IPS-NIHi11 (cell line): Measurements from ENCODE around the gene NUP93.
A peak's percentile ranks its signal among the peaks of the same experiment; 100 is the strongest.

Source experiments
- DNase-seq: peaks from one replicate; pipeline ENCODE4 v3.0.0; 2012; ENCODE audit warnings: mixed read lengths, low spot score

The NUP93 gene

GRCh38 chr16:56729735-56730662 lies at the start of gene NUP93:
Gene NUP93, plus strand, starts transcription at chr16:56730129. Its CDS starts 18,119 bp downstream, at chr16:56748248.
- DNase-seq, result peak; percentile 95

GRCh38 chr16:56681939-56682702 lies 47.8 kb upstream of the NUP93 start, which contains the start of gene MT1X:
Gene MT1X, plus strand, starts transcription at chr16:56682470. Its CDS starts 71 bp downstream, at chr16:56682541.
- peak; percentile 88 for DNase-seq

GRCh38 chr16:56682703-56683397 lies 47.1 kb upstream of the NUP93 start:
- no peak for DNase-seq

- DNase-seq, result no peak
Observed at GRCh38 chr16:56683424-56684172, 46.3 kb upstream of the NUP93 start.

GRCh38 chr16:56684256-56684925 lies 45.5 kb upstream of the NUP93 start:
- DNase-seq, result no peak

- no peak for DNase-seq
Observed at GRCh38 chr16:56684926-56685590, 44.9 kb upstream of the NUP93 start.

- DNase-seq, result no peak
Observed at GRCh38 chr16:56686758-56687157, 43.2 kb upstream of the NUP93 start.

DNA sequence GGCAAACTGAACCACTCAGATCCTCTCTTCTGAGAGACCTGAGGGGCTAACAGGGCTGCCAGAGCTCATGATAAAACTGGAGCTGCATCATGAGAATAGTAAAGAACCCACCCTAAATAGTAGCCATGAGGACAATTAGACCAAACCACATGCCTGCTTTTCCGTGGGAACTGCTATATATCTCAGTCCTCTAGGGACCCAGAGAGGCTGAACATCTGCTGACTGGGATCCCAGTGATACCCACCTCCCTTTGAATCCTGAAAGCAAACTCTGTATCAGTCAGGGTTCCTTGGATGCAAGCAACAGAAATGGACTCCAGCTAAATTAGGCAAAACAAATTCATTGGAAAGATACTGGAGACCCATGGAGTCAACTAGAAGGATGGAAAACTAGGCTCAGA lies 41.2 kb upstream of the NUP93 start:
- no peak for DNase-seq

DNA sequence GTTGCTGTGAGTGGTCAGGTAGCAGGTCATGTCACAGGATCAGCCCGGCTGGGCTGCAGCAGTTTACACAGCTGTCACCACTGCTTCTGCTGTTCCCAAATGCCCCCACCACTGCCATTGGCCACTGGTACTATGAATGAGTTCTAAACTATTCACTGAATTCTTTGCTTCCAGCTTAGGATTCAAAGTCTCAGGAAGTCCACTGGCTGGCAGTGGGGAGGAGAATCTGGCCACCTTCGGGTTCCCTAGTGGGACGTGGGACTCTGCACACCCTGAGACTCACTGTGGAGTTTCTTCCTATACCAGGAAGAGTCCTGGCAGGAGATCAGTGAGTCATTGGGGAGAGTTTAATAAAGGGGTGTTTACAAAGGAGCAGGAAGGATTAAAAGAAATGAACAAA lies 40.8 kb upstream of the NUP93 start:
- DNase-seq, result no peak

DNA sequence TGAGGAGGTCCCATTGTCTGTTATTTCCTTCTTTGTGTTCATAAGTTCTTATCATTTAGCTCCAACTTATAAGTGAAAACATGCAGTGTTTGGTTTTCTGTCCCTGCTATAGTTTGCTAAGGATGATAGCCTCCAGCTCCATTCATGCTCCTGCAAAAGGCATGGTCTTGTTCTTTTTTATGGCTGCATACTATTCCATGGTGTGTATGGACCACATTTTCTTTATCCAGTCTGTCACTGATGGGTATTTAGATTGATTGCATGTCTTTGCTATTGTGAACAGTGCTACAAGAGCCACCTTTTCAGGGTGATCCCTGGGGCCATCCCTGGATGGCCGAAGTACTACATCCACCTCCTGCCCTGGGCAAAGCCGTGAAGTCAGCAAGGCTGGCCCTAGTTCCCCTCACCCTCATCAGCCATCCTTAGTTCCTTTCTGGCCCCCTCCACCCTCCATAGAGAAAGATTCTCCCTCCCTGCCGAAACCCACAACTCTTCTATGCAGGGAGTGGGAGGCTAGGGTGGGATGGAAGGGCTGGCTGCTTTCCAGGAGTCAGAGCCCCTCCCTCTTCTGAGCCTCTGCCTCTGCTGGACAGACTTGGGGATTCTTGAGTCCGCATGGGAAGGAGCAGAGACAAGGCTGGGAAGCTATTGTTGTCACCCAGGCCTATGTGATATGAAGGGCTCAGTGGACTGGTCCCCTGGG lies 39.4 kb upstream of the NUP93 start:
- no peak for DNase-seq

- peak; percentile 66 for DNase-seq
Observed at GRCh38 chr16:56691885-56692284, 38.0 kb upstream of the NUP93 start.

- DNase-seq, result no peak
Observed at GRCh38 chr16:56695246-56695645, 34.7 kb upstream of the NUP93 start.

- DNase-seq, result no peak
Observed at GRCh38 chr16:56697456-56698155, 32.3 kb upstream of the NUP93 start.

DNA sequence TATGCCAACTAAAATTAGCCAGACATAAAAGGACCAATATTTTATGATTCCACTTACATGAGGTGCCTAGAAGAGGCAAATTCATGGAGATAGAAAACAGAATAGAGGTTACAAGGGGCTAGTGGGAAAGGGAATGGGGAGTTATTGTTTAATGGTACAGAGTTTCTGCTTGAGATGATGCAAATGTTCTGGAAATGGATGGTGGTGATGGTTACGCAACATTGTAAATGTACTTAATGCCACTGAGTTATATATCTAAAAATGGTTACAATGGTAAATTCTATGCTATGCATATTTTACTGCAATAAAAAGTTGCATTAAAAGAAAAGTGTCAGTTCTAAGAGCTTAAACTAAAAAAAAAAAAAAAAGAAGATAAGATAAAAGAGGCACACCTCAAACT lies 29.7 kb upstream of the NUP93 start:
- DNase-seq, result no peak

- no peak for DNase-seq
Observed at GRCh38 chr16:56700631-56701030, 29.3 kb upstream of the NUP93 start.

- no peak for DNase-seq
Observed at GRCh38 chr16:56701534-56701933, 28.4 kb upstream of the NUP93 start.

- DNase-seq, result no peak
Observed at GRCh38 chr16:56702836-56703235, 27.1 kb upstream of the NUP93 start.

- DNase-seq, result no peak
Observed at GRCh38 chr16:56708525-56709442, 21.1 kb upstream of the NUP93 start.
